GM21526 (cell line): ENCODE results near the gene KIAA1671.

ENCODE experiments used
- ATAC-seq: cut with Tn5 transposase; IDR thresholded peaks from one replicate; pipeline ENCODE4 v1.9.1; 2021; ENCODE audit warnings: moderate library complexity; ENCODE audit not compliant: unreplicated experiment, low FRiP score

Gene KIAA1671

DNA sequence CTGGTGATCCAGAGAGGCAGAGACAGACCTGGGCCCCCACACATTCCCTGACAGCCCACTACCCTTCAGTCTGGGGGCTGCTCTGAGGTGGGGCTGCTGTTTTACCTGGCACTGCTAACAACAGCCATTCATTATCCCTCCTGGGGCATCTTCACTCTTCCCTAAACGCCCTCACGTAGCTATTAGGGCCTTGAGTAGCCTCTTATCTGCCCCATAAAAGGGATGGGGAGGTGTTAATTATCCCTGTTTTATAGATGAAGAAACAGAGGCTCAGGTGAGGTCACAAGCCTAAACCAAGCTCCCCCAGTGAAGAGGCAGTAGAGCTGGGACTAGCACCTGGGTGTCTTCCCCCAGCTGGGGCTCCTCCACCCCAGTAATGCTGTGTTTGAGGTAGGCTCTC lies 79.5 kb downstream of the KIAA1671 start:
- ATAC-seq, result no peak

DNA sequence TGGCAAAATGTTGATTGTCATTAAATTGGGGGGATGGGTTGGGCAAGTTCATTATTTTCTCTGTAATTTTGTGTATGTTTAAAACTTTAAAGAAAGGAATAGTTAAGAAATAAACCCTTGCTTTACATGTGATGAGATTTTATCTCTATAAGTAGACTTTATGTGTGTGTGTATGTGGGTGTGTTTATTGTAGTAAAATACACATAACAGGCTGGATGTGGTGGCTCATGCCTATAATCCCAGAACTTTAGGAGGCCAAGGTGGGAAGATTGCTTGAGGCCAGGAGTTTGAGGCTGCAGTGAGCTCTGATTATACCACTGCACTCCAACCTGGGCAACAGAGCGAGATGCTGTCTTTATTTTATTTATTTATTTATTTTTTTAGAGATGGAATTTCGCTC lies 83.2 kb downstream of the KIAA1671 start:
- no peak for ATAC-seq

DNA sequence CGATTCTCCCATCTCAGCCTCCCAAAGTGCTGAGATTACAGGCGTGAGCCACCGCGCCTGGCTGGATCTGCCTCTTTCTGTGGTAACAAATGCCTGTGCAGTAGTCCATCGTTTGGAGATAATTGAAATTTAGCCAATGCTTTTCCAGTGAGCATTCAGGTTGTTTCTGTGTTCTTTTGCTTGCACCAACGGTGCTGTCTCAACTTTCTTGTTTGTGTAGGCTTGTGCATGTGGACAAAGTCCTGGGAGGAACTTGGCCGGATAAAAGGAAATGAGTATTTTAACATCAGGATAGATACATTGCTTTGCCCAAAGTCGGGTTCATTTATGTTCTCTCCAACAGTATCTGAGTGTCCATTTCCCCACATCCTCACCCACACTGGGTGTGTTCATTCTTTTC lies 85.7 kb downstream of the KIAA1671 start:
- ATAC-seq, result no peak

DNA sequence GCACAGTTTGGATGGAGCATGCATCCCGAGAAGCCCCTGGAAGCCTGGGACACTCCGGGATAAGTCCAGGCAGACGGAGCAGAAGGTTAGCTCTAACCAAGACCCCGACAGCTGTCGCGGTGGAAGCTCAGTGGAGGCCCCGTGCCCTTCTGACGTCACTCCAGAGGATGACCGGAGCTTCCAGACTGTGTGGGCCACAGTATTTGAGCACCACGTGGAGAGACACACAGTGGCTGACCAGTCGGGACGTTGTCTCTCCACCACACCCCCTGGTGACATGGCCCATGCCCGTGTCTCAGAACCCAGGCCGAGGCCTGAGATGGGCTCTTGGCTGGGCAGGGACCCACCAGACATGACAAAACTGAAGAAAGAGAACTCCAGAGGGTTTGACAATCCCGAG lies 86.3 kb downstream of the KIAA1671 start:
- ATAC-seq, result no peak

DNA sequence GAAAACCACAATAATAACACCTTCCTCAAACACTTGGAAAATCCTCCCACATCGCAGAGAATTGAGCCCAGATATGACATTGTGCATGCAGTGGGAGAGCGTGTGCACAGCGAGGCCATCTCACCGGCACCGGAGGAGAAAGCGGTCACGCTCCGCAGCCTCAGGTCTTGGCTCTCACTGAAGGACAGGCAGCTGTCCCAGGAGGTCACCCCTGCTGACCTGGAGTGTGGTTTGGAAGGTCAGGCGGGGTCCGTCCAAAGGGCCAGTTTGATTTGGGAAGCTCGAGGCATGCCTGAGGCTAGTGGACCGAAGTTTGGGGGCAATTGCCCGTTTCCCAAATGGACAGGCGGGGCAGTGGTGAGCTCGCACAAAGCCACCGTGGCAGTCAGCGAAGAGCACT lies 86.7 kb downstream of the KIAA1671 start:
- no peak for ATAC-seq

DNA sequence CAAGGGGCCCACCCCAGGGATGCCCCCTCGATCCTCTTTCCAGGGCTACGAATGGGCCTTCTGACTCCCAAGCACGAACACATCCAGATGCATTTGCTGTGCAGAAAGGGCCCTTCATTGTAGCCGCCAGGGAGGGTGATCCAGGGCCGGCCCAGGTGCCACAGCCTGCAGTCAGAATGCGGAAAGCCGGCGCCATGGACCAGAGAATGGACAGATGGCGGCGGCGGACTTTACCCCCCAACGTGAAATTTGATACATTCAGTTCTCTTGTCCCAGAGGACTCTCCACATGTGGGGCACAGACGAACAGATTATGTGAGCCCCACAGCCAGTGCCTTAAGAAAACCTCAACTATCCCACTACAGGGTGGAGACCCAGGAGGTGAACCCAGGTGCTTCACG lies 87.2 kb downstream of the KIAA1671 start:
- no peak for ATAC-seq

DNA sequence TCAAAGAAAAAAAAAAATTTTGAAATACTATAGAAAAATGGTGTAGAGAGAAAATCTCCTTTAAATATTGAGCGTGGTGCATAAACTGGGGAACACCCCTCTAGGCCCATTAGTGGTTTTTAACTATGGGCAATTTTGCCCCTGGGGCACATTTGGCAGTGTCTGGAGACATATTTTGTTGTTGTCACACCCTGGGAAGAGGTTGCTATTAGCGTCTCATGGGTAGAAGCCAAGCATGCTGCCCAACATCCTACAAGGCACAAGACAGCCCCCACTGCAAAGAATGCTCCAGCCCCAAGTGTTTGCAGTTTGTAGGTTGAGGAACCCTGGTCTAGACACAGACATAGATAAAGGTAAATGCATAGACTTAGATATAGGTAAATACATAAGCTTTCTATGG lies 92.6 kb downstream of the KIAA1671 start:
- ATAC-seq, result no peak

DNA sequence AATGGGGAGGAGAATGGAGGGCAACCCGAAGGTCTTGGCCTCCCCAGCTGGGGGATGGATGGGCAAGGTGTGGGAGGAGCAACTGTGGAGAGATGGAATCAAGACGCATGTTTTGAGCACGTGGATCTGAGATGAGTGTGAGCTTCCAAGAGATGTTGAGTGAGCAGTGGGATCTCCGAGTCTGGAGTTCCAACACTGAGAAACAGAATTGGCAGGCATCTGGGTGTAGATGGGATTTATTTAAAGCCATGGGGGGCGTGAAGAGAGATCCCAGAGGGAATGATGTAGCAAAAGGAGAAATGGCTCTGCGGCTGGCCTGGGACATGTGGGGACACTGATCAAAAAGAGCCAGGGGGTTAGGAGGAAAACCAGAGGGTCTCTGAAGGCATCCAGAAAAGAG lies 95.6 kb downstream of the KIAA1671 start:
- ATAC-seq, result no peak

DNA sequence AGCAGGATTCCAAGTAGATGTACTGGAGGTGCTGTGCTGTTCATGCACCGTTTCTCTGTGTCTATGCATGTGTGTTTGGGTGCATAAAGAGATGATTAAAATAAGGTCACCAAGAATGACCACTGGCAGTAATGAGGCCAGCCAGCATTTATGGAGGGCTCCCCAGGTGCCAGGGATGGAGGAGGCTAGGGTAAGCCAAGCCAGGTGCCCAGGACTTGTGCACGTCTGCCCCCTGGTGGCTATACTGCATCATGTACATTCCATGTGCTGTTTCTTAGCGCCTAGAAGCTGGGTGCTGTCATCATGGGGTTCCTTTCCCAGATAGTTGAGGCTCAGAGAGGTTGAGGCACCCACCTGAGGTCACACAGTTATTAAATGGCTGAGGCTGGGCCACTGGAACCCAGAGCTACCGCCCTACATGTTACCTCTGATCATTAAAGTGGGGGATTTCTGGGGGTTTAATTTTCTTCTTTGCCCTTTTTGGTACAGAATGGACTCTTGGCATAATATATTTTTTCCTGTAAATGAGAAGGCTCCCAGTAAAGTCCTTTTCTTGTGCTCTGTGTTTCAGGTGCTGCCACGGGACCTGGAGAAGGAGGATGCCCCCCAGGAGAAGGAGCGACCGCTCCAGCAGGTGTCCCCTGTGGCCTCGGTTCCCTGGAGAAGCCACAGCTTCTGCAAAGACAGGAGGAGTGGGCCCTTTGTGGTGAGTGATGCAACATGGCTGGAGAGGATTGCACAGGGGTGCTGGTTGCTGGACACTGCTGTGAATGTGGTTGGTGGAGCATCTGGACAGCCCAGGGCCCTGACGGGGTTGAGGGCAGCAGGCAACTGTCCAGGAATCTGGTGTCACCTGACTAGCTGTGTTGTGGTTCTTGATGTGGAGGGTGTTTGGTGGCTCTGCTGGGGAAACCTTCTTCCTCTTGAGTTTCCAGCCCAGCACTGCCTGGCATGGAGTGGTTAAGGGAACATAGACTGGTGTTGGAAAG lies 96.4 kb downstream of the KIAA1671 start:
- no peak for ATAC-seq

DNA sequence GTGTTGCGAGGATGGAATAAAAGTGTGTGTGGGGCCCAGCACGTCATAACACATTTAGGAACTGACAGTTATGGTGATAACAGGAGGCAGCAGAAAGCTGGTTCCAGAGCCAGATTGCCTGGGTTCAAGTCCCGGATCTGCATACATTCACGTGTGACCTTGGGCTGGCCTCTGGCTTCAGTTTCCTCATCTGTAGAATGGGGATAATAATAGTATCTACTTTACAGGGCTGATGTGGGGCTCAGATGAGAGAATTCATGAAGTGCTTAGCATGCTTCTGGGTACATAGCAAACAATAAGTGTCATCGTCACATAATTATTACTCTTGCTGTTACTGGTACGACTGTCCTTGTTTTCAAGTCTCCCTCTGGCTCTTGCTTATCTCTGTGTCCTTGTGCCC lies 97.3 kb downstream of the KIAA1671 start:
- ATAC-seq, result no peak

DNA sequence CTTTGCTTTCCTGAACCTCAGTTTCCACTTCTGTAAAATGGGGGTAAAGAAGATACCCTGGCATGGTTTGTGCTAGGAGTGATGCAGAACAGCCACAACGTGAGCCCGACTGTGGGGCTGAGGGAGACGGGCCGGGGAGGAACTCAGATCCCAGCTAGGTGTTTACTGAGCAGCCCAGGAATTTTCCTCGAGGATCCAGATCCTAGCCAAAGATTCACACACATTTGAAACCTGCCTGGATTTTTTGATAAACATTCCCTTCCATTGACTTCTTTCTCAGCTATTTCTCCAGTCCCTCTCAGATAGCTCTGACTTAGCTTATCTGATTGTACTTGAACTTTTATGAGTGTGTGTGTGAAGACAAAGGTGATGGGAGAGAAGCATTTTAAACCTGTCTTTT lies 98.0 kb downstream of the KIAA1671 start:
- no peak for ATAC-seq

DNA sequence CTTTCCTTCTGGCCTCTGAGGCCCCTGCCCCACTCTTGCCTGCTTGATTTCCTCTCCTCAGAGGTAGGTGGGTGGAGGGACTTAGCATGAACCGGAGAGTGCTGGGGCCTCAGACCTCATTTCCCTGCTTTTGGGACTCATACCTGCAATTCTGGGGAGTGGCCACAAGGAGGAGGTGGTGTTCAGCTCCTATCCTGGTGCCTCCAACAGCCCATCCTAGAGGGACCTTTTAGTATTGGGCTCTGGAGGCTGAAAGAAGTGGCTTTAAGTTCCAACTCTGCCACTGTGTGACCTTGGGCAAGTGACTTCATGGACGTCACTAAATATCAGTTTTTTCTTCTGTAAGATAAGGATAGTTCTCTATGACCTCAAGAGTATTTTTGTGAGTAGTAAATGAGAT lies 98.6 kb downstream of the KIAA1671 start:
- ATAC-seq, result no peak

DNA sequence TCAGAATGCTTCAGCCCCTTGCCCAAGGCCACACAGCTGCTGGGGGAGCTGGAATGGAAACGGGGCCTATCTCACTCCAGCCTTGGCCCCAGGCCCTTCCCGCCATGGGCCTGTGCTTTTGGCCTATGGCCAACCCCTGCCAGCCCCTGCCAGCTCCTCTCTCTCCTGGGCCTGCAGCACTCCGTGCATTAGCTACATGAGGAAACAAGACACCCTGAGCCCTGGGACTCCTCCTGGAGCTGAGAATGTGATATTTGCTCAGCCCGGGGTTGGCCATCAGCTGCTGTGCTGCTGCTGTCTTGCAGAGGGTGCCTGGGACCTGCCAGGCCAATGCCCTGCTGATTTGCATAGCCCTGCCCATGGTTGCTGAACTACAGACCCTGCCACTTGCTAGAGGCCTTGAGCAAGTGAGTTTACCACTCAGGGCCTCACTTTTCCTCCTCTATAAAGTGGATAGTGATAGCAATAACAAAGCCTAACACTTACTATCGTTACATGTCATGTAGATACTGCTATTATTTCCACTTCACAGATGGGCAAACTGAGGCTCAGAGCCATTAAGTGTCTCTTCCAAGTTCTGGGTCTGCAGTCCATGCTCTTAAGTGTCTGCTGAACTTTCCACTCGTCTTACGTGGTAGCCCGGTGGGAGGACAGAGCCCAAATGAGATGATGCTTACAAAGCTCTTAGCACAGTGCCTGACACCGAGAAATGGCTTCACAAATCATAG lies 99.6 kb downstream of the KIAA1671 start:
- ATAC-seq, result no peak

DNA sequence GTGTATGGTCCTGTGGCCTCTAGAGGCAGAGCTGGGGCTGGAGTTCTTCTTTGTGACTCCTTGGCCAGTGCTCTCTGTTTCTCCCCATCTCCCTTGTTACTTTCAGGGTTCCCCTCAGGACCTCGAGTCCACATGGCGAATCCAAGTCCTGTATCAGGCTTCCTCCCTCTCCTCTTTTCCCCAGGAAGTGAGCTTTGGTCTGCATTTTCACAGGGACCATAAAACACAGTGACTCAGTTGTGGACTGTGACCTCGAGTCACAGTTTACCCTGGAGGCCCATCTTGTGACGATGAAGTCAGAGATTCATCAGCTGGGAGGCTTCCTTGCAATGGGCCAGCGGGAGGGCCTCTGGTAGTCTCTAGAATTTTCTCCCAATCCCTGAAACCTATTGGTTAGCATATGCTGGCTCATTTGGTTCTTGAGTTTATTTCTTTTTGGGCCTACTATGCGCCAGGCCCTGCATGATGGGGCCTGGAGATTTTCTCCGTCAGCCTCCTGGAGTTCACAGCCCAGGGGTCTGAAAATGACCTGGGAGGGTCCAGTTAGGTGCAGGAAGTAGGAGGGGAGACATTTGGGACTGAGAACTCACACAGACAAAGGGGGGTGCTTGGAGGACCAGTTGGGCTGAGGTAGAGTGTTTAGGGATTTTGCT lies 100.8 kb downstream of the KIAA1671 start:
- no peak for ATAC-seq

DNA sequence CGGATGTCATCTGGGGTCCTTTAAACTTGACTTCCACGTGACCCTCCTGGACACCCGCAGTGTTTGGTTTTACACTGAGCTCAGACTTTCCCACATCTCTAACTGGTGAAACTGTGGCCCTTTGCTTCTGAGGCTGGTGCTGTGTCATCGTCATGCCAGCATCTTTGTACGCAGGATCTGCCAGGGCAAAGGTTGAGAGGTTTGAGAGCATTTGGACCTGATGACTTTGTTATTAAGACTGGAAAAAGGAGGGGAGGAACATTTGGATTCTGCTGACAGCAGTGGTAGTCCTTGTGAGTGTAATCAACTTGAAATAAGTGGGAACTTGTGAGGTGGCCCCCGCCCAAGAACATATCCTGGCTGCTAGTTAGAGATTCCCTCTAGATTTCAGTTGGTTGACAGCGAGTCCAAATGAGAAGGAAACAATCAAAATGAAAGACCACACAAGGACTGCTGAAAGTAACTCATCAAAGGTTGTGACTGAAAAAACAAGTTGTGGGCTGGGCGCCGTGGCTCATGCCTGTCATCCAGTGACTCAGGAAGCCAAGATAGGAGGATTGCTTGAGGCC lies 102.5 kb downstream of the KIAA1671 start:
- no peak for ATAC-seq

DNA sequence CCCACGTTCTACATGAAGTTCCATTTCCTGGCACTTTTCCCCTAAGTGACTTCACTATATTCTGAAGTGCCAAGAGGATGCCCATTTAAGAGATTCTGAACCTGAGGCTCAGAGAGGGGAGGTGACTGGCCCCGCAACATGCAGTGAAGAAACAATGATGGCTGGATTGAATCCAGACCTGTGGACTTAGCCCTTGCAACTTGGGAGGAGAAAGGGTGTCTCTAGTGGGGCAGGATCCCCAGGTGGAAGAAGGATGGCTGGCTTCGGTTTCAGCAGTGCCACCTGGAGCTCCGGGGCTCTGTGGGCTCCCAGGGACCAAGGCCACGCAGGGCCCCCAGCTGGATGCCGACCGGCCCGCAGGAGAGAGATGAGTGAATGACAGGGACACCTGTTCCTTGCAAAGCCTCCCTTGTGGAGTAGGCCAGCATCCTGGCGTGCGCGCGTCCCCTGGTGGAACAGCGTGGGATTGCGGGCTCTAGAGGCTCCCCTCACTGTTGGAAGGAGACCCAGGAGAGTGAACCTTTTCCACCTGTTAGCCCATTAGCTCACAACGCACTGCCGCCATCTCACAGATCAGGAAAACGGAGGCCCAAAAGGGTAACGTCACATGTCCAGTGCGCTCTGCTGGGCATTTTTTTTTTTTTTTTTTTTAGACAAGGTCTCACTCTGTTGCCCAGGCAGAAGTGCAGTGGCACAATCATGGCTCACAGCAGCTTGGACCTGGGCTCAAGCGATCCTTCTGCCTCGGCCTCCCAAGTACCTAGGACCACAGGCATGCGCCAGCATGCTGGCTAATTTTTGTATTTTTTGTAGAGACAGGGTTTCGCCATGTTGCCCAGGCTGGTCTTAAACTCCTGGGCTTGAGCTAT lies 104.7 kb downstream of the KIAA1671 start:
- ATAC-seq, result no peak

DNA sequence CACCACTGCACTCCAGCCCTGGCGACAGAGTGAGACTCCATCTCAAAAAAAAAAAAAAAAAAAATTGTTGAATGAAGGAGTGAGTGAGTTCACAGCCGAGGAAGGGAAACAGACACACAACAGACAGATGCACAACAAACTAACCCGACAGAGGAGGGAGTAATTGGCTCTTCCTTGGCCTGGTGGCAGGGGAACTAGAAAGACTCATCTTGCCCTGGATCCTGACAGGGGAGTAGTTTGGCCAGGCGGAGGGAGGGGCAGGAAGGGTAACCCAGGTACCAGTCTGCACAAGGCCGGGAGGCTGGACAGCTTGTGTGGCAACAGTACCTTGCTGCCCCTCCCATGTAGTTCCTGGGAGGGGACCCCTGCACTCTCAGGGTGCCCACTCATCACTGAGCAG lies 106.9 kb downstream of the KIAA1671 start:
- no peak for ATAC-seq

DNA sequence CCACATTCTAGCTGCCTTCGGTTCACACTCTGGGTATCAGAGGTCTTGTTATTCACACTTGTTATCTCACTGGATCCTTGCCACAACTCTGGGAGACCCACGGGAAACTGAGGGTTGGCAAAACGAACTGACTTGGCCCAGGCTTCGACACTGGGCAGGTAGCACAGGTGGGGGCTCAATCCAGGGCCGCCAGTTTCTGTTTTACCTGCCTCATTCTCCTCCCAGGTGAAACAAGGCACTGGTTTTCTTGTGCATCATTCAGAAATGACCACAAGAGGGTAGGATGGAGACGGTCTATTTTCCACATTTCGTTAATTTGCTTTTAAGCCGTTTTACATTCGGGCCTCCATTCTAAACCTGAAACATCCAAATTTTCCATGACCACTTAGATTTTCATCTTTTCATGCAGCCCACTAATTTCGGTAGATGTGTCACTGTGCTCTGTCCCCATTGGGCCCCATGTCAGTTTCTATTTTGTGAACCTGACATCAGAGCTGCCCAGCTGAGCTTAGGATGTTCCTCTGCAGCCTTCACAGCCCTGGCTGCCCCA lies 108.1 kb downstream of the KIAA1671 start:
- ATAC-seq, result no peak

DNA sequence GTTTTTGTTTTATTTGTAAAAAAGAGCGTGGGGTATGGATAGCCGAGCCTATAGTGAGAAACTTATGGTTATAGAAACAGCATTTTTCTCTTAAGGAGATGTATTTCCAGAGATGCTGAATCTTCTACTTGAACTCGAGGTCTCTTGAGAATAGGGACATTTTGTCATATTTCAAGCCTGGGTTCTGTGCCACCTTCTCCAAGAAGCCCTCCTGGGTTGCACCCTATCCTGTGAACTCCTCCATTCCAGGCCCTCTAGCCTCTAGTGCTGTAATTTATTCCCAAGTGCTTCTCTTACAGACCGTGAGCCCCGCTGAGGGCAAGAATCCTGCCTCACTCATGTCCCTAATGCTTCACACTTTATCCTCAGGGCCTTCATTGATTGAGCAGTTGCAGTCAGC lies 108.6 kb downstream of the KIAA1671 start:
- no peak for ATAC-seq
